Choroid plexus epithelial cell (primary cell): Measurements from ENCODE around the gene KASH5.

ENCODE experiments used
- DNase-seq: peaks from one replicate; pipeline ENCODE4 v3.0.0-alpha.2; 2010; ENCODE audit warnings: low read depth
- H3K4me3 ChIP-seq: 2 replicates; pipeline ENCODE4 v1.5.1; 2011; ENCODE audit warnings: low read depth, mild to moderate bottlenecking, control low read depth, low read length, moderate library complexity
- TF ChIP-seq, protein P1 (sequence below): conservative IDR thresholded peaks from 2 replicates; pipeline ENCODE4 v1.5.1; 2011; ENCODE audit warnings: low read depth, mild to moderate bottlenecking, control low read depth, inconsistent platforms, low read length, moderate library complexity

KASH5 gene

DNA sequence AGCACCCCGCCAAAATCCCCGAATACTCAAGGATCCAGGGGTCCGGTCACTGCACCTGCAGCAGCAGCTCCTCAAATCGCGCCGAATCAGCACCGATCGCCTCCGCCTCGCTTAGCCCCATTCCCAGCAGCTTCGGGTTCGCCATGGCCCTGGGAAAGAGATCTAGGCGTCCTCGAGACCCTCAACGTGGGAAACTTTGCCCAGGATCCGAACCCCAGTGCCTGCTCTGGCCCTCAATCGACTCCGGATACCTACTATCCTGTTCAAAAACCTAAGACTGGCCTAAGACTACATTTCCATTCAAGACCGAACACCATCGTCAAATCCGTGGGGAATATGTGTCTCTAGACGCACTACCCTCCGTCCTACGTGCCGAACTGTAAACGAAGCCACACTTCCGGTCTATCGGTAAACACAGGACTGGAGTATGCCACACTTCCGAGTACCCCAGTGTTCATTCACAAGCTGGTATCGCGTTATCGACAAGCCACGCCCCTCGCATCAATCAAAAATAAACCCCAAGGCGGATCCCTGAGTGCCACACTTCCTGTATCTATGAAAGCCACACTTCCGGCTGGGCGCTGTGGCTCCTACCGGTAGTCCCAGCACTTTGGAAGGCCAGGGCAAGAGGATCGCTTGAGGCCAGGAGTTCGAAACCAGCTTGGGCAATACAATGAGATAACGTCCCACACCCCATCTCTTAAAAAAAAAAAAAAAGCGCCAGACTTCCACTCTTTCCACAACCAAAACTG is 63.6 kb downstream of the KASH5 start, which contains the start of gene PIH1D1:
Gene PIH1D1 (minus strand): TSS at position 385 of the 752 bp plus-strand sequence. CDS start 240 bp downstream, at position 145.
- TF ChIP-seq, protein P1, sequence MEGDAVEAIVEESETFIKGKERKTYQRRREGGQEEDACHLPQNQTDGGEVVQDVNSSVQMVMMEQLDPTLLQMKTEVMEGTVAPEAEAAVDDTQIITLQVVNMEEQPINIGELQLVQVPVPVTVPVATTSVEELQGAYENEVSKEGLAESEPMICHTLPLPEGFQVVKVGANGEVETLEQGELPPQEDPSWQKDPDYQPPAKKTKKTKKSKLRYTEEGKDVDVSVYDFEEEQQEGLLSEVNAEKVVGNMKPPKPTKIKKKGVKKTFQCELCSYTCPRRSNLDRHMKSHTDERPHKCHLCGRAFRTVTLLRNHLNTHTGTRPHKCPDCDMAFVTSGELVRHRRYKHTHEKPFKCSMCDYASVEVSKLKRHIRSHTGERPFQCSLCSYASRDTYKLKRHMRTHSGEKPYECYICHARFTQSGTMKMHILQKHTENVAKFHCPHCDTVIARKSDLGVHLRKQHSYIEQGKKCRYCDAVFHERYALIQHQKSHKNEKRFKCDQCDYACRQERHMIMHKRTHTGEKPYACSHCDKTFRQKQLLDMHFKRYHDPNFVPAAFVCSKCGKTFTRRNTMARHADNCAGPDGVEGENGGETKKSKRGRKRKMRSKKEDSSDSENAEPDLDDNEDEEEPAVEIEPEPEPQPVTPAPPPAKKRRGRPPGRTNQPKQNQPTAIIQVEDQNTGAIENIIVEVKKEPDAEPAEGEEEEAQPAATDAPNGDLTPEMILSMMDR: peak; percentile 36

DNA sequence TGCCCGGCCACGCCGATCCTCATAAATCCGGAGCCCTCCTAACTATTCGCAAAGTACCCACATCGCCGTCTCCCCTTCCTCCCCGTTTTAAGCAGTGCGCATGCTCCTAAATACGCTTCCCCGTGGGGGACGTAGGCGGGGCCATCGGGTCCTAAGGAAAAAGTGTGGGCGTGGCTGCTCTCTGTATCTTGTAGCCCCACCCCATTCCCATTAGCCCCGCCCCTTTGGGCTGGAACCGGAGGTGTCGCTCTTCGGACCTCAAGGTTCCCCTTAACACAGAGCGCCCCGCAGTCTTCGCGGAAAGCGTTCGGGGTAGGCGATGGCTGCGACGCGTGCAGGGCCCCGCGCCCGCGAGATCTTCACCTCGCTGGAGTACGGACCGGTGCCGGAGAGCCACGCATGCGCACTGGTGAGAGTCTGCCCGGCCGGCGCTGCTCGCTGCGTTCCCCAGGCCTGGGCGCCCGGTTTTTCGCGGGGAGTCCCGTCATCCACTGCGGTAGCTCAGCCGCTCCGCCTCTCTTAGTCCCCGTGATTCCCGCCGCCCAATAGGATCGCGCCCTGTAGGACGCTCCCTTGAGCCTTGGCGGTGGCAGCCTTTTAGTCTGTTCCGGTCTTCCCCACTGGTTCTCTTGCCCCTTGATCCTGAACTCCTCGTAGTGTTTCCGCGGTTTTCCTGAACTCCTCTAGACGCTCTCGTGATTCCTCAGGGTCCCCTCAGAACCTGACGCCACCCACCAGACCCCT is 65.1 kb downstream of the KASH5 start, which contains the start of gene ALDH16A1:
Gene ALDH16A1 (plus strand): TSS at position 213 of the 744 bp plus-strand sequence. CDS start 107 bp downstream, at position 320.
- peak within 1 kb of the TSS; percentile 84 for H3K4me3 ChIP-seq
- TF ChIP-seq, protein P1: peak; percentile 8
- DNase-seq: peak; percentile 99

More for the DNA sequence above, 63.6 kb downstream of the KASH5 start, which contains the start of gene PIH1D1:
- peak; percentile 100 for DNase-seq
- H3K4me3 ChIP-seq: peak within 1 kb of the TSS; percentile 93

DNA sequence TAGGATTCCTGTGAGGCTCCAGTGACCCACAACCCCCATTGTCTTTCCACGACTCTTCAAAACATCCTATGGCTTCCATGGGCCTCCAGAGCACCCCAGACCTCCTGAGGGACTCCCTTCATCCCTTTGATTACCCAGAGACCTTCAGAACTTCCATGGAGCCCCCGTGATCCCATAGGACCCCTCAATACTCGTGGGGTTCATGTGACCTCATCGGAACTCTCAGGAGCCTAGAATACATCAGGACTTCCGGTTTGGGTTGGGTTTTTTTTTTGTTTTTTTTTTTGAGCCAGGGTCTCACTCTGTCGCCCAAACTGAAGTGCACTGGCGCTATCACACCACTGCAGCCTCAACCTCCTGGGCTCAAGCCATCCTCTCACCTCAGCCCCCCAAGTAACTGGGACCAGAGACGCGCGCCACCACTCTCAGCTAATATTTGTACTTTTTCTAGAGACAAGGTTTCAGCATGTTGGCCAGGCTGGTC is 65.8 kb downstream of the KASH5 start:
- DNase-seq: no peak
- peak overlapping the region; percentile 84 for H3K4me3 ChIP-seq
- TF ChIP-seq, protein P1: no peak

DNA sequence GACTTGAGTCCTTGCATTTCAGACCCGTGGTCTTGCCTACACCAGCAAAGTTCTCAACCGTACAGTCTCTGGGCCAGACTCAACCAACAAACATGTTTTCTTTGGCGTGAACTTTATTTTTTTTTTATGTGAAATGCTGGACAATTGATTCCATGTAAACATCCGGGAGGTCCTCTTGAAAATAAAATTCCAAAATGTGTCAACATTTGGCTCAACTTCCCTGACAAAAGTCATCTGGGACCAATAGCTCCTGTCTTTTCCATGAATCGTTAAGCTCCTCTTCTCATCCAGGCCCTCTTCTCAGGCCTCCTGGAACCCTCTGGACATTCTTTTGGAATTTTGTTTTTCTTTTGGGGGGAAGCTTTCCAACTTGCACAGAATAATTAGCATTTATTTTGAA is 67.7 kb downstream of the KASH5 start:
- H3K4me3 ChIP-seq: no peak overlapping the region
- no peak for DNase-seq
- TF ChIP-seq, protein P1: no peak

DNA sequence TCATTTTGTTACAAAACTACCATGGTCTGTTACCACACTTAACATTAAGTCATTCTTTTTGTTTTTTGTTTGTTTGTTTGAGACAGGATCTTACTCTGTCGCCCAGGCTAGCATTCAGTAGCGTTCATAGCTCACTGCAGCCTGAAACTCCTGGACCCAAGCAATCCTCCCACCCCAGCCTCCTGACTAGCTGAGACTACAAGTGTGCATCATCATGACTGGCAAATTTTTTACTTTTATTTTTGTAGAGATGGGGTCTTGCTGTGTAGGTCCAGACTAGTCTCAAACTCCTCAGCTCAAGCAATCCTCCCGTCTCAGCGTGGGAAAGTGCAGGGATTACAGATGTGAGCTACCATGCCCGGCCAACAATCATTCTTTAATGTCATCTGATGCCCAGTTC is 68.3 kb downstream of the KASH5 start:
- no peak for DNase-seq
- no peak overlapping the region for H3K4me3 ChIP-seq
- TF ChIP-seq, protein P1: no peak

DNA sequence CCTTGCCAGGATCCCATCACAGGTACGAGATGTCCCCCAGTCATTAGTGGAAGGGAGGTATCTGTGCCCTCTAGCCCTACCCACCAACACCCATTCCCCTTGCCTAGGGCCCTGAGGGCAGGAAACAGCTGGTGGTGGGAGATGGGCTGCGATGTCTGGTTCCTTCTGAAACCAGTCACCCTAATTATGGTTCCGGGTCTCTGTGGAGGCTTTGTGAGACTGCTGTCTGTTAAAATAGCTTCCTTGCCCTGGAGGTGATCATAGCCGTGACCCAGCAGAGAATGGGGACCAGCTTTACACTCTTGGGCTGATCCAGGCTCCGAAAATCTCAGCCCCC is 70.5 kb downstream of the KASH5 start:
- no peak overlapping the region for H3K4me3 ChIP-seq
- TF ChIP-seq, protein P1: no peak
- no peak for DNase-seq
